ENCODE results near the gene PDE4D.

The PDE4D gene

DNA sequence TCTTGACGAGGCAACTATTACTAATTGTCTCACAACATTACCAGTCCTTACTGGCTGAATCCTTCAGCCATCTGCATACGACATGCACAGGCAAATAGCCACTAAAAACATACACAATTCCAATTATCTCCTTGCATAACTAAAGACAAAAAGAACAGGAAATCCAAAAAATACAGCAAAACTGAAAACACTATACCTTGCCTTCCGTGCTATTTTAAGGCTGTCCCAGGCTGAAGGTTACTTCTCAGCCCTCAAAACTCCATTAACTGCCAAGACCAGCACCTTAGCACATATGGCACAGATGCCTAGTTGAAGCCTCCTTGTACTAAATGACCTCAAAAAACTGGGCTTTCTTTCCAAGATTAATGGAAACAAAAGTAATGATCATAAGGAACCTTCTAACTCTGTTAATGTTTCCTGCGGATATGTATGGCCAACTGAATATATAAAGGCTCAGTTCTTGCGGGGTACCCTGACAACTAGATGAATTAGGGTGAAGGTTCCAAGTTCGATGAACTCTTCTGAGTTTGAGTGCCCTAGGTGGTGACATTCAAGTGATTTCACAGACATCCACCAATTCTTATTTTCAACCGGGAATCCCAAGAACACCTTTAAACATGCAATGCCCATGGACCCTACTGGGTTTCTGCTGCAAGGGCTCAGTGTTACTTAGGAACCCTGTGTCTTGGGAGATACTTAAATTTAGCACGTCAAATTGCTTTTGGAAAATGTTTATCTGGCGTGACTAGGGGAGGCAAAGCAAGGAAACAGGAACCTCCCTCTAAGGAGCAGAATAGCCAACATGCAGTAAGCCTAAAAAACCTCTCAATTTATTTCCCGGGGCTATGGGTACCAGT lies 855.4 kb downstream of the PDE4D start:
- no peak for DNase-seq (ENCODE audit: low read depth)

GRCh38 chr5:59037453-59037852 lies 856.1 kb downstream of the PDE4D start:
- DNase-seq (ENCODE audit: low read depth) = no peak

DNA sequence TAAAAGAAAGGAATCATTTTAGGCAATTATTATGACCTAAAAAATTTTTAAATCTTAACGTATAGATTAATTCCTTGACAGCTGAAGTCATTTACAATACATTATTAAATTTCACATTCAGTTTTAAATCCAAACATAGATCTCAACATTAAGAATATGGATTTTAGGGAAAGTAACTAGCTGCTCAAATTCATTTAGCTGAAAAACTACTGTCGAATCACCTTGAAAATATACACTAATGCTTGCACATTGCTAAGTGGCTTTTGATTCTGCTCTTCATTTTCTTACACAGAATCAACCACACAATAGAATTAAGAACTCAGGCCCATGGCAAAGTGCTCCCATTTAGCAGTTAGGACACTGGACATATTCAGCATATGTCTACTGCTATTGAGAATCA lies 856.5 kb downstream of the PDE4D start:
- DNase-seq (ENCODE audit: low read depth) = no peak

GRCh38 chr5:59036274-59036961 lies 857.1 kb downstream of the PDE4D start:
- peak; percentile 19 for DNase-seq (ENCODE audit: low read depth)

GRCh38 chr5:59035681-59036080 lies 857.8 kb downstream of the PDE4D start:
- DNase-seq (ENCODE audit: low read depth) = no peak

- no peak for DNase-seq (ENCODE audit: low read depth)
Measured at GRCh38 chr5:59034498-59035186, 858.9 kb downstream of the PDE4D start.

GRCh38 chr5:59027145-59027907 lies 866.2 kb downstream of the PDE4D start:
- DNase-seq (ENCODE audit: low read depth) = no peak

GRCh38 chr5:59025734-59026133 lies 867.8 kb downstream of the PDE4D start:
- DNase-seq (ENCODE audit: low read depth) = no peak

- DNase-seq (ENCODE audit: low read depth) = no peak
Measured at GRCh38 chr5:59021837-59022514, 871.5 kb downstream of the PDE4D start.

DNA sequence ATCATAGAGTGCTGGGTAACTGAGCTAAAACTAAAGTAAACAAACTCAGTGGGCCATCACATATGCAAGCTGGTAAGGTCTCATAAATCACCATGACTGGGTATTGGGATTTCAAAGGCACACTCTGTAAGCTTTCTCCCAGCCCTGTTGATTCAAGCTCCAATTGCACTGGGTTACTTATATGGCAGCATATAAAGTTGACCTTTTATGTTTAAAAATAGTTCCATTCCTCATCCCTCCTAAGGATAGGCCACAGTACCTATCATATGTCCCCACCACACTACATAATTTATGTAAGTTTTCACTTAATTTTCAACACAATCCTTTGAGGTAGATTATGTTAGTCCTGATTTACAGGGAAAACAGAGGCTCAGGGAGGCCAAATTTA lies 872.2 kb downstream of the PDE4D start:
- DNase-seq (ENCODE audit: low read depth) = no peak

DNA sequence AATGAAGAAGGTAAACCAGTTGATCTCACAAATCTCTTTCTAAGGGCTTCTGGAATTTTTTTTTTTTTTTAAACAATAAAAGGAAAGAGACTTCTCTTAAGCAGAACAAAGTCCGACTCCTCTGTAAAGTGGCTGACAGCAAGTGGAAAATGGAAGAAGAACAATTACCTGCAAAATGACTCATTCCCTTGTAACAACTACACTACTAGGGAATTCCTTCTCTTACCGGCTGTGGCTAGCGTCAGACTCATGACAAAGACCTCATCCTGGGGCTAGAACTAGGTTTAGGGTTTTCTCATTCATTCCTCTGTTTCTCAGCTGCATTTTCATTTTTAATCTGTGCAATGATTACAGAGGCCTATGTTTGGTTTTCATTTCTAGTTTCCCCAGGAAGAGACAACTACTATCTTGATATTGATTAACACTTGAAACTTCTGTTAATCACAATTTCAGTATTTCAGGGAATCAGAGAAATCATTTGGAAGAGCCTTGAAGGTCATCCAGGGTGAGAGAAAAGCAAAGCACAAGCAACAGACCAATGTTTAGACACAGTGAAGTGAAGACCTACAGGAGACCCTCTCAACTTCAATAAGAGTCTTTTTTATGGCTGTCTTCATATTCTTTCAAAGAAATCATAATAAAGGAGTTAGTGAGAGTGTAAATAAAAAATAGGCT lies 872.8 kb downstream of the PDE4D start:
- no peak for DNase-seq (ENCODE audit: low read depth)

GRCh38 chr5:59019078-59019477 lies 874.4 kb downstream of the PDE4D start:
- no peak for DNase-seq (ENCODE audit: low read depth)

GRCh38 chr5:59016925-59017324 lies 876.6 kb downstream of the PDE4D start:
- DNase-seq (ENCODE audit: low read depth) = no peak

DNA sequence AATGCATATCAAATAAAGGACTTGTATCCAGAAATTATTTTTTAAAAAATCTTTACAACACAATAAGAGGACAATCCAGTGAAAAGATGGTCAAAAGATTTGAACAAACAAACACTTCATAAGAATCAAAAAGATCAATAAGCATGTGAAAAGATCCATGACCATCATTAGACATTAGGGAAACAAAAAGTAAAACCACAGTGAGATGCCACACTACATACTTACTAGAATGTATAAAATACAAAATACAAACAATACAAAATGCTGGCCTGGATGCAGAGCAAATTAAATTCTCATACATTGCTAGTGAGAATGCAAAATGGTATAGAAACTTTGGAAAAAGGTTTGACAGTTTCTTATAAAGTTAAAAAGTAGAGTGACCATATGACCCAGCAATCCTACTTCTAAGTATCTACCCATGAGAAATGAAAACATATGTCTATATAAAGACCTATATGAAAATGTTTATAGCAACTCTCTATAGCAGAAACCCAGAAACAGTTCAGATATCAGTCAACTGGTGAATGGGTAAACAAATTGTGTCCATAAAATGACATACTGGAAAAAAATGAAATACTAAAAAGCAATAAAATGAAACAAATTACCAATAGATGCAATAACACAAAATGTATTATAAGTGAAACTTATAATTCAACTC lies 884.6 kb downstream of the PDE4D start:
- DNase-seq (ENCODE audit: low read depth) = no peak

- no peak for DNase-seq (ENCODE audit: low read depth)
Measured at GRCh38 chr5:59007460-59008063, 886.0 kb downstream of the PDE4D start.

DNA sequence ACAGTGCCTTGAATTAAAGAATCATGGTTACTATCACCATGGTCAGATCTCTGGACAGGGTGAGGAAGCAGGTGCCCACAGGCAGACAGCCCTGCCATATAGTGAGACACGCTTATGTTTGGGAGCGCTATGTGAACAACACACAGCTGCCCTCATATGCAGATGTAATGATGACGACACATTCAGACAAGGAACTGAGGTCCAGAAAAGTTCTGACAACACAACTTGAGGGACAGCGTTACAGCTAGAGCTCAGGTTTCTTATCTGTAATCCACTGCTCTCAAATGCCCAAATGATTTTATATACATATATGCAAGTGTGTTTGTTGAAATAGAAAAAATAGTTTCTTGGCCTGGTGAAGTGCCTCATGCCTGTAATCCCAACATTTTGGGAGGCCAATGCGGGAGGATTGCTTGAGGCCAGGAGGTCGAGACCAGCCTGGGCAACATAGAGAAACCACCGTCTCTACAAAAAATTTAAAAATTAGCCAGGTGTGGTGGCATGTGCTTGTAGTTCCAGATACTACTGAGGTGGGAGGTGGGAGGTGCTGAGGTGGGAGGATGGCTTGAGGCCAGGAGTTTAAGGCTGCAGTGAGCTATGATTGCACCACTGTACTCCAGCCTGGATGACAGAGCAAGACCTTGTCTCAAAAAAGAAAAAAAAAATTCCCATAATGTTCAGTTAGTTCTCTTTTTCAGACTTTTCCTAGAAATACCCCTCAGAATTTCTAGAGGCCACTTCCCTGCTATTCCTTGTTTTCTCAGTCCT lies 887.4 kb downstream of the PDE4D start:
- DNase-seq (ENCODE audit: low read depth) = no peak

GRCh38 chr5:59003641-59004040 lies 889.9 kb downstream of the PDE4D start:
- no peak for DNase-seq (ENCODE audit: low read depth)

DNA sequence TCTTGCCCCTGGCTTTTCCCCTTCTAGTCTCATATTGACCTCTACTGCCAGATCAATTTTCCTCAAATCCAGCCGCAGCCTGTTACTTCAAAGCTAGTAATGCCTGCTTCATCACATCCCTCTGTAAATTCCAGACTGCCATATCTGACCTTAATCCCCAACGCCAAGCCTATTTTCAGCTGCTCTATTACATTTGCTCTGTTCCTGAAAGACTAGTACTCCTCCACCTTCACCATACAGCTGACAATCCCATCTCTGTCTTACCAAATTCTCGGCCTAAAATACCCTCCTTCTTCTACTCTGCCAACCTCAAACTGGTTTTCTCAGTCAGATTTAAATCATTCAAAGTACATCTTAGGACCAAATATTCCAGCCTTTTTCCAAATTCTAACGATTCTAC lies 890.4 kb downstream of the PDE4D start:
- no peak for DNase-seq (ENCODE audit: low read depth)

DNA sequence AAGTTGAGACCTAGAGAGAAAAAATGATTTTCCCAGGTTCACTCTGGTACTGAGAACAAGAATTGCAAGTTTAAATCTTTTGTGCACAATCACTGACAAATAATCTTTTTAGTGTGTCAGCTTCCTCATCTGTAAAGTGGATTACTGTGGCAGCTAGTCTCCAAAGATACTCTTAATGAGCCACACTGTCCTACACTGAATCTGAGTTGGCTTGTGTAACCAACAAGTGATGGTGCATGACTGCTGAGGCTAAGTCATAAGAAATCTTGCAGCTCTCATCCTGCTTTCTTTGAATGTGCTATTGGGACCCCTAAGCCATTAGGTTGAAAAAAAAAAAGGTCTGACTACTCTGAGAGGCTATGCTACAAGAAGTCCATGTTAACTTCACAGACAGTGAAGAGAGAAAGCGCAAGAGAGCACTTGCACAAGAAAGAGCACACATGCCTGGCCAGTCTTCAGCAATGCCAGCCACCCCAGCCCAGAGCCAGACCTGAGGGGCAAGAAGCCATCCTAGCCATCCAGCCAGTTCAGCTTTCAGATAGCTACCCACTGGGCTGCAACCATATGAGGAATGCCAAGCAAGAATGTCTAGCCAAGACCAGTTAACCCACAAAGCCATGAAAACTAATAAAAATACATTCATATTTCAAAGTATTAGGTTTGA lies 891.2 kb downstream of the PDE4D start:
- no peak for DNase-seq (ENCODE audit: low read depth)

Measured in activated T-helper 9 cell treated with anti-CD3 and anti-CD28 coated beads, Interleukin-2, amount 50 U/mL, for 16 hours (primary cell).